IMR-90 (cell line): Measurements from ENCODE around the gene PIEZO2. TPM values are rescaled to one million over a fixed set of nuclear protein-coding genes. Genes with fewer than 3 reads are reported as not detected.

Experiments used
- ATAC-seq: fragments of 200-7000 bp; cut with Tn5 transposase; 2 replicates; pipeline ENCODE4 v1.9.1; 2020; ENCODE audit warnings: low read depth, mild to moderate bottlenecking, moderate library complexity
- BruUV-seq: library from RNA; stranded (reverse); fragments of 400-500 nt; replicated peaks from 2 replicates; lab custom pipeline; 2021; lab: Mats Ljungman, UMichigan
- CTCF ChIA-PET: fragments of 300-600 bp; formaldehyde crosslinking; extraction: SDS; loops from one replicate; lab custom pipeline; 2021; ENCODE audit warnings: antibody characterized with exemption; lab: Yijun Ruan, JAX
- POLR2A ChIA-PET: fragments of 300-600 bp; sonication (Branson Sonifier 250); formaldehyde crosslinking; loops from one replicate; lab custom pipeline; 2022; ENCODE audit warnings: antibody characterized with exemption; ENCODE audit not compliant: unreplicated experiment; lab: Charles Lee
- DNase-seq: peaks from one replicate; pipeline ENCODE4 v3.0.0; 2013
- H2AFZ ChIP-seq: replicated peaks from 2 replicates; pipeline ENCODE3; 2013; ENCODE audit warnings: low read length, mild to moderate bottlenecking; ENCODE audit not compliant: poor library complexity
- H2AK5ac ChIP-seq: 2 replicates; pipeline ENCODE4 v1.6.1; 2013; ENCODE audit warnings: low read depth, low read length, inconsistent platforms
- H2AK9ac ChIP-seq: replicated peaks from 2 replicates; pipeline ENCODE3; 2013; ENCODE audit warnings: mild to moderate bottlenecking, low read depth, low read length, moderate library complexity; ENCODE audit not compliant: poor library complexity
- H2BK120ac ChIP-seq: 2 replicates; pipeline ENCODE4 v1.6.1; 2013; ENCODE audit warnings: low read depth, low read length, inconsistent platforms
- H2BK15ac ChIP-seq: 3 replicates; pipeline ENCODE4 v1.6.1; 2013; ENCODE audit warnings: low read depth, low read length, inconsistent platforms
- H2BK20ac ChIP-seq: 2 replicates; pipeline ENCODE4 v1.6.1; 2013; ENCODE audit warnings: low read depth, mild to moderate bottlenecking, inconsistent platforms, low read length, moderate library complexity
- H2BK5ac ChIP-seq: 2 replicates; pipeline ENCODE4 v1.6.1; 2013; ENCODE audit warnings: mild to moderate bottlenecking, low read depth, low read length, inconsistent platforms; ENCODE audit not compliant: poor library complexity, severe bottlenecking
- H3K14ac ChIP-seq: replicated peaks from 2 replicates; pipeline ENCODE4 v1.6.1; 2013; ENCODE audit warnings: low read depth, low read length, inconsistent platforms
- H3K18ac ChIP-seq: 2 replicates; pipeline ENCODE4 v1.6.1; 2013; ENCODE audit warnings: low read depth, low read length, control low read depth
- H3K23ac ChIP-seq: 2 replicates; pipeline ENCODE4 v1.6.1; 2013; ENCODE audit warnings: low read depth, low read length, inconsistent platforms
- H3K27ac ChIP-seq: 2 replicates; pipeline ENCODE4 v1.5.1; 2013; ENCODE audit warnings: mild to moderate bottlenecking, control low read depth, low read length; ENCODE audit not compliant: insufficient read depth
- H3K27me3 ChIP-seq: 2 replicates; pipeline ENCODE4 v1.6.1; 2013; ENCODE audit warnings: low read length; ENCODE audit not compliant: control insufficient read depth, insufficient read depth
- H3K36me3 ChIP-seq: 2 replicates; pipeline ENCODE4 v1.6.1; 2013; ENCODE audit warnings: low read length, mixed read lengths; ENCODE audit not compliant: control insufficient read depth, insufficient read depth
- H3K4ac ChIP-seq: 2 replicates; pipeline ENCODE4 v1.6.1; 2013; ENCODE audit warnings: low read depth, low read length, inconsistent platforms
- H3K4me1 ChIP-seq: 2 replicates; pipeline ENCODE4 v1.6.1; 2013; ENCODE audit warnings: low read length, mixed read lengths; ENCODE audit not compliant: control insufficient read depth, insufficient read depth
- H3K4me2 ChIP-seq: 2 replicates; pipeline ENCODE4 v1.6.1; 2013; ENCODE audit warnings: low read depth, mild to moderate bottlenecking, control low read depth, low read length, moderate library complexity
- H3K4me3 ChIP-seq: 2 replicates; pipeline ENCODE4 v1.5.1; 2013; ENCODE audit warnings: low read depth, mild to moderate bottlenecking, control low read depth, low read length, moderate library complexity; ENCODE audit not compliant: insufficient read depth
- H3K56ac ChIP-seq: 2 replicates; pipeline ENCODE4 v1.6.1; 2013; ENCODE audit warnings: low read length, inconsistent platforms; ENCODE audit not compliant: insufficient read depth; ENCODE audit errors: extremely low read depth
- H3K79me1 ChIP-seq, 2 experiments: 2 replicates each; pipeline ENCODE4 v1.6.1; 2013; ENCODE audit warnings: low read length in 2 of 2, inconsistent platforms in 1 of 2, low read depth in 1 of 2
- H3K9ac ChIP-seq: 2 replicates; pipeline ENCODE4 v1.6.1; 2013; ENCODE audit warnings: low read depth, low read length, control low read depth
- H3K9me1 ChIP-seq: 2 replicates; pipeline ENCODE4 v1.6.1; 2013; ENCODE audit warnings: low read length, inconsistent platforms; ENCODE audit not compliant: insufficient read depth
- H3K9me3 ChIP-seq: 2 replicates; pipeline ENCODE4 v1.6.1; 2013; ENCODE audit warnings: low read length; ENCODE audit not compliant: control insufficient read depth, insufficient read depth
- H4K20me1 ChIP-seq: 2 replicates; pipeline ENCODE4 v1.6.1; 2013; ENCODE audit warnings: low read length, inconsistent platforms; ENCODE audit not compliant: insufficient read depth
- H4K5ac ChIP-seq: 2 replicates; pipeline ENCODE4 v1.6.1; 2013; ENCODE audit warnings: mild to moderate bottlenecking, low read depth, low read length, control low read depth
- H4K8ac ChIP-seq, 2 experiments: 2 replicates each; pipeline ENCODE4 v1.6.1; 2013; ENCODE audit warnings: low read depth in 2 of 2, low read length in 2 of 2, control low read depth in 1 of 2, inconsistent platforms in 1 of 2
- H4K91ac ChIP-seq: 2 replicates; pipeline ENCODE4 v1.6.1; 2013; ENCODE audit warnings: low read depth, low read length, inconsistent platforms; ENCODE audit not compliant: insufficient read depth
- BHLHE40 ChIP-seq: fragments of 150-350 bp; IDR thresholded peaks from 2 replicates; pipeline ENCODE4 v1.6.1; 2016; ENCODE audit warnings: mild to moderate bottlenecking, low read depth, low read length
- CEBPB ChIP-seq: IDR thresholded peaks from 2 replicates; pipeline ENCODE4 v1.6.1; 2012; ENCODE audit warnings: low read depth, low read length, improper control_type of control experiment
- CHD1 ChIP-seq: IDR thresholded peaks from 2 replicates; pipeline ENCODE4 v1.6.1; 2012; ENCODE audit warnings: low read depth, low read length, improper control_type of control experiment
- CTCF ChIP-seq: conservative IDR thresholded peaks from 2 replicates; pipeline ENCODE4 v1.5.1; 2012; ENCODE audit warnings: mild to moderate bottlenecking, low read depth, low read length, improper control_type of control experiment
- ELK1 ChIP-seq: fragments of 150-350 bp; IDR thresholded peaks from 2 replicates; pipeline ENCODE4 v1.6.1; 2016; ENCODE audit warnings: low read depth, mild to moderate bottlenecking, low read length, moderate library complexity, borderline replicate concordance
- FOS ChIP-seq: fragments of 150-350 bp; IDR thresholded peaks from 2 replicates; pipeline ENCODE4 v1.6.1; 2016; ENCODE audit warnings: low read depth, low read length
- MAFK ChIP-seq: IDR thresholded peaks from 2 replicates; pipeline ENCODE4 v1.6.1; 2012; ENCODE audit warnings: low read depth, low read length, improper control_type of control experiment
- MAZ ChIP-seq: IDR thresholded peaks from 2 replicates; pipeline ENCODE4 v1.6.1; 2012; ENCODE audit warnings: low read depth, mild to moderate bottlenecking, low read length, improper control_type of control experiment, moderate library complexity, borderline replicate concordance
- MXI1 ChIP-seq: IDR thresholded peaks from 2 replicates; pipeline ENCODE4 v1.6.1; 2012; ENCODE audit warnings: low read depth, mild to moderate bottlenecking, low read length, moderate library complexity, borderline replicate concordance
- NFE2L2 ChIP-seq: fragments of 150-350 bp; IDR thresholded peaks from 2 replicates; pipeline ENCODE4 v1.6.1; 2016; ENCODE audit warnings: low read depth, mild to moderate bottlenecking, low read length
- POLR2A ChIP-seq: IDR thresholded peaks from 2 replicates; pipeline ENCODE4 v1.6.1; 2012; ENCODE audit warnings: mild to moderate bottlenecking, low read depth, low read length
- RAD21 ChIP-seq: IDR thresholded peaks from 2 replicates; pipeline ENCODE4 v1.6.1; 2012; ENCODE audit warnings: low read length, improper control_type of control experiment
- RCOR1 ChIP-seq: IDR thresholded peaks from 2 replicates; pipeline ENCODE4 v1.6.1; 2012; ENCODE audit warnings: mild to moderate bottlenecking, low read length, improper control_type of control experiment; ENCODE audit not compliant: insufficient replicate concordance
- RFX5 ChIP-seq: IDR thresholded peaks from 2 replicates; pipeline ENCODE4 v1.8.0; 2012; ENCODE audit warnings: low read depth, mild to moderate bottlenecking, low read length, moderate library complexity
- SMC3 ChIP-seq: fragments of 150-350 bp; IDR thresholded peaks from 2 replicates; pipeline ENCODE4 v1.6.1; 2016; ENCODE audit warnings: low read depth, mild to moderate bottlenecking, antibody characterized with exemption, low read length, moderate library complexity
- USF2 ChIP-seq: fragments of 150-350 bp; IDR thresholded peaks from 2 replicates; pipeline ENCODE4 v1.6.1; 2017; ENCODE audit warnings: mild to moderate bottlenecking, antibody characterized with exemption, low read length, low read depth
- WGBS, 2 experiments: methylation state at CpG; one replicate each; pipeline versions ENCODE4 v1.1.5 to v1.1.7; 2013; ENCODE audit warnings: missing lambda C conversion rate in 2 of 2; ENCODE audit not compliant: insufficient read length in 1 of 2; ENCODE audit errors: extremely low coverage in 2 of 2; 5-methylcytosine and 5-hydroxymethylcytosine counted together
- dilution Hi-C: fragments of 300-500 bp; cut with HindIII; formaldehyde crosslinking; loops from one replicate; pipeline ENCODE4 v1.14.3; 2018; ENCODE audit warnings: low sequenced_read_pairs; ENCODE audit not compliant: unreplicated experiment
- in situ Hi-C: fragments of 300-500 bp; cut with MboI; formaldehyde crosslinking; loops from 3 replicates; pipeline ENCODE4 v1.14.3; 2019; ENCODE audit warnings: low sequenced_read_pairs, inconsistent platforms, mixed read lengths
- intact Hi-C: fragments of 100-400 bp; cut with micrococcal nuclease; formaldehyde crosslinking; loops from 2 replicates; pipeline ENCODE4 v1.10.0; 2022
- polyA plus RNA-seq, 3 experiments: library from polyadenylated mRNA; depleted of rRNA; stranded (reverse); fragments of >200 nt; gene quantifications; 2 replicates each; pipeline ENCODE4 v1.2.3, GENCODE V29; 2012; ENCODE audit warnings: low replicate concordance in 1 of 3
- total RNA-seq: library from RNA; depleted of rRNA; stranded (reverse); fragments of >200 nt; gene quantifications from 2 replicates; pipeline ENCODE4 v1.2.3, GENCODE V29; 2012

The PIEZO2 gene
- total and polyA plus RNA-seq, 2 of the 4 experiments (the other 2 are of a cell fraction) = 2.4 to 4.1 TPM

GRCh38 chr18:10834128-10834815 lies 315.1 kb downstream of the PIEZO2 start:
- Histone ChIP-seq H3K4me1 (peaks cover 8% of the 10 kb centered on the region), H3K18ac (peak overlapping the region; percentile 71; the same call in 1 of the 2 replicates), H3K9ac (no peak overlapping the region), H4K20me1 (no peaks in the 10 kb centered on the region), H4K5ac (no peak overlapping the region), H3K14ac (no peak overlapping the region), H3K79me1 (no peaks in the 10 kb centered on the region), H2BK120ac (no peak overlapping the region), H3K9me3 (no peaks in the 10 kb centered on the region), H3K4ac (no peak overlapping the region), H4K8ac (no peak overlapping the region), H2BK5ac (no peak overlapping the region), H3K9me1 (no peaks in the 10 kb centered on the region), H3K36me3 (peaks cover 2% of the 10 kb centered on the region; the same call in 1 of the 2 replicates), H3K56ac (no peak overlapping the region), H2AFZ (no peak overlapping the region), H2BK15ac (no peak overlapping the region), H4K91ac (no peak overlapping the region), H2AK9ac (no peak overlapping the region), H3K27ac (no peak overlapping the region), H3K23ac (no peak overlapping the region), H2AK5ac (no peak overlapping the region), H3K27me3 (no peaks in the 10 kb centered on the region), H3K4me2 (no peak overlapping the region), H3K4me3 (no peak overlapping the region), H2BK20ac (no peak overlapping the region)
- no TSS peak for BruUV-seq
- ChIA-PET POLR2A (no interaction called here), CTCF (no interaction called here)
- in situ Hi-C loops = no loop called here
- no peak for DNase-seq
- TF ChIP-seq CHD1 = no peak
- no peak for TF ChIP-seq NFE2L2
- no peak for TF ChIP-seq MAZ
- TF ChIP-seq MAFK = no peak
- TF ChIP-seq CTCF = no peak
- no peak for TF ChIP-seq RFX5
- no peak for TF ChIP-seq ELK1
- TF ChIP-seq USF2 = no peak
- TF ChIP-seq BHLHE40 = no peak
- no peak for TF ChIP-seq SMC3
- no peak for TF ChIP-seq MXI1
- no peak for TF ChIP-seq CEBPB
- no peak for TF ChIP-seq RAD21
- no peak for TF ChIP-seq POLR2A
- TF ChIP-seq RCOR1 = no peak
- TF ChIP-seq FOS = no peak
- intact Hi-C loops = no loop called here
- dilution Hi-C loops = no loop called here
- ATAC-seq = no peak
- no CpG with 5 or more reads among the region's 6 CpGs for WGBS, 2 experiments
